Endothelial cell of umbilical vein (primary cell): ENCODE measurements around the gene PLEKHO1. TPM values are rescaled to one million over a fixed set of nuclear protein-coding genes. Genes with fewer than 3 reads are reported as not detected.

Source experiments
- BruUV-seq: library from RNA; stranded (reverse); fragments of 400-500 nt; replicated peaks from 2 replicates; lab custom pipeline; 2021; lab: Mats Ljungman, UMichigan
- CTCF ChIA-PET: fragments of 300-600, 350-600 bp; sonication (Branson Sonifier 250); formaldehyde crosslinking; loops from one replicate; lab custom pipeline; 2021; ENCODE audit warnings: antibody characterized with exemption, inconsistent platforms; lab: Charles Lee
- POLR2A ChIA-PET: fragments of 300-600, 350-600 bp; sonication (Branson Sonifier 250); formaldehyde crosslinking; loops from one replicate; lab custom pipeline; 2021; ENCODE audit warnings: antibody characterized with exemption, inconsistent platforms; lab: Charles Lee
- DNase-seq: peaks from one replicate; pipeline ENCODE4 v3.0.0-alpha.2; 2011; ENCODE audit warnings: low read depth, low spot score
- FAIRE-seq: peaks from 2 replicates; lab custom pipeline; 2011; peaks lifted over from hg19 to GRCh38; lab: Jason Lieb, UNC
- H2AFZ ChIP-seq: 2 replicates; pipeline ENCODE4 v1.6.0; 2012; ENCODE audit warnings: low read depth, low read length, control low read depth, inconsistent platforms
- H3K27ac ChIP-seq: 2 replicates; pipeline ENCODE4 v1.5.1; 2011; ENCODE audit warnings: low read depth, mild to moderate bottlenecking, control low read depth, low read length, moderate library complexity; ENCODE audit not compliant: insufficient read depth
- H3K27me3 ChIP-seq, 2 experiments: 2 replicates each; pipeline versions ENCODE4 v1.6.0 to v1.6.1; 2011; ENCODE audit warnings: low read length in 2 of 2, mixed read lengths in 1 of 2; ENCODE audit not compliant: control insufficient read depth in 2 of 2, insufficient read depth in 2 of 2
- H3K36me3 ChIP-seq, 2 experiments: 2 replicates in 1 of 2; 3 replicates in 1 of 2; pipeline ENCODE4 v1.5.1; 2011; ENCODE audit warnings: low read length in 2 of 2, mild to moderate bottlenecking in 1 of 2, moderate library complexity in 1 of 2; ENCODE audit not compliant: control insufficient read depth in 2 of 2, insufficient read depth in 2 of 2; ENCODE audit errors: extremely low read depth in 1 of 2
- H3K4me1 ChIP-seq: 3 replicates; pipeline ENCODE4 v1.5.1; 2011; ENCODE audit warnings: mild to moderate bottlenecking, low read length; ENCODE audit not compliant: control insufficient read depth, insufficient read depth; ENCODE audit errors: extremely low read depth
- H3K4me2 ChIP-seq: 2 replicates; pipeline ENCODE4 v1.6.1; 2011; ENCODE audit warnings: low read length, control low read depth, mixed read lengths; ENCODE audit not compliant: insufficient read depth
- H3K4me3 ChIP-seq, 3 experiments: fragments of 200-600 bp in 1 of 3; sonication (generic), shearing (Covaris generic) in 1 of 3; replicated peaks in 1 of 3; 2 replicates each; pipeline ENCODE4 v1.5.1; 2011 to 2016; ENCODE audit warnings: control low read depth in 3 of 3, low read length in 3 of 3, mild to moderate bottlenecking in 2 of 3, inconsistent platforms in 1 of 3, low read depth in 1 of 3, moderate library complexity in 1 of 3; ENCODE audit not compliant: insufficient read depth in 1 of 3
- H3K79me2 ChIP-seq: 2 replicates; pipeline ENCODE4 v1.6.0; 2012; ENCODE audit warnings: low read length, inconsistent platforms; ENCODE audit not compliant: control insufficient read depth, insufficient read depth
- H3K9ac ChIP-seq: replicated peaks from 2 replicates; pipeline ENCODE3; 2011; ENCODE audit warnings: low read length, control low read depth; ENCODE audit not compliant: insufficient read depth; ENCODE audit errors: extremely low read depth
- H3K9me1 ChIP-seq: replicated peaks from 3 replicates; pipeline ENCODE4 v1.6.0; 2011; ENCODE audit warnings: mild to moderate bottlenecking, low read length; ENCODE audit not compliant: control insufficient read depth, insufficient read depth; ENCODE audit errors: extremely low read depth
- H3K9me3 ChIP-seq: replicated peaks from 2 replicates; pipeline ENCODE4 v1.5.1; 2012; ENCODE audit warnings: low read length, inconsistent platforms; ENCODE audit not compliant: control insufficient read depth, insufficient read depth
- H4K20me1 ChIP-seq: replicated peaks from 2 replicates; pipeline ENCODE3; 2011; ENCODE audit warnings: mild to moderate bottlenecking, low read length; ENCODE audit not compliant: control insufficient read depth, insufficient read depth; ENCODE audit errors: extremely low read depth
- CTCF ChIP-seq, 2 donors: IDR thresholded peaks; 1 replicate in 1 of 2; 2 replicates in 1 of 2; pipeline ENCODE4 v1.5.1; 2011; ENCODE audit warnings: low read length in 2 of 2, mild to moderate bottlenecking in 2 of 2, moderate library complexity in 2 of 2, control low read depth in 1 of 2, inconsistent platforms in 1 of 2, low read depth in 1 of 2; ENCODE audit not compliant: insufficient read depth in 1 of 2; ENCODE audit errors: extremely low read depth in 1 of 2
- EZH2 ChIP-seq: IDR thresholded peaks from 2 replicates; pipeline ENCODE4 v1.6.1; 2012; ENCODE audit warnings: borderline replicate concordance, low read depth, mild to moderate bottlenecking, moderate library complexity, low read length, inconsistent platforms; ENCODE audit not compliant: severe bottlenecking
- FOS ChIP-seq: IDR thresholded peaks from 2 replicates; pipeline ENCODE4 v1.6.1; 2011; ENCODE audit warnings: mild to moderate bottlenecking, low read length, moderate library complexity, borderline replicate concordance; ENCODE audit not compliant: insufficient read depth
- GATA2 ChIP-seq: IDR thresholded peaks from 2 replicates; pipeline ENCODE4 v1.7.0; 2011; ENCODE audit warnings: low read depth, mild to moderate bottlenecking, moderate library complexity, mixed read lengths, low read length; ENCODE audit not compliant: insufficient read length, insufficient read depth
- JUN ChIP-seq: IDR thresholded peaks from 2 replicates; pipeline ENCODE4 v1.6.1; 2011; ENCODE audit warnings: borderline replicate concordance, low read depth; ENCODE audit not compliant: insufficient read length, insufficient read depth
- MAX ChIP-seq: IDR thresholded peaks from 2 replicates; pipeline ENCODE4 v1.6.1; 2011; ENCODE audit not compliant: insufficient read depth, insufficient read length
- MYC ChIP-seq: IDR thresholded peaks from one replicate; pipeline ENCODE4 v1.6.1; 2011; ENCODE audit warnings: mild to moderate bottlenecking, low read depth, low read length
- POLR2A ChIP-seq: IDR thresholded peaks from 2 replicates; pipeline ENCODE4 v1.6.1; 2012; ENCODE audit warnings: low read depth, mild to moderate bottlenecking, control low read depth, low read length
- POLR2AphosphoS5 ChIP-seq: IDR thresholded peaks from 2 replicates; pipeline ENCODE4 v1.6.1; 2012; ENCODE audit warnings: low read depth, mild to moderate bottlenecking, control low read depth, low read length, moderate library complexity; ENCODE audit not compliant: insufficient read depth
- dilution Hi-C: fragments of 300-500 bp; cut with MboI; formaldehyde crosslinking; loops from one replicate; pipeline ENCODE4 v1.15.0; 2019; ENCODE audit warnings: low sequenced_read_pairs; ENCODE audit not compliant: extremely low pct_ligation_motif_present
- intact Hi-C: fragments of 100-400 bp; cut with micrococcal nuclease; formaldehyde crosslinking; loops from one replicate; pipeline ENCODE4 v1.10.0; 2022
- polyA plus RNA-seq, 4 experiments: library from polyadenylated mRNA; depleted of rRNA in 3 of 4; stranded (reverse) in 3 of 4; unstranded in 1 of 4; fragments of >200 nt; gene quantifications; 2 replicates each; pipeline versions ENCODE4 v1.2.1 to v1.2.3, GENCODE V29; 2011 to 2012; ENCODE audit warnings: missing spikeins in 1 of 4
- total RNA-seq: library from RNA; stranded (reverse); gene quantifications from 2 replicates; pipeline ENCODE4 v1.2.3, GENCODE V29; 2021

PLEKHO1 gene
- total and polyA plus RNA-seq, 2 donors (not counting 3 experiments of a cell fraction or from before 2014, with no cell fraction given) = 59.8 to 101 TPM

- H3K27ac ChIP-seq = no peak overlapping the region
- dilution Hi-C loops = no loop called here
- H3K9ac ChIP-seq = no peak overlapping the region
- intact Hi-C loops = no loop called here
- H2AFZ ChIP-seq = no peak overlapping the region
- H3K9me1 ChIP-seq = no peaks in the 10 kb centered on the region
- H3K9me3 ChIP-seq = no peaks in the 10 kb centered on the region
- peaks cover 35 to 38% of the 10 kb centered on the region in 2 experiments for H3K36me3 ChIP-seq
- no peak for TF ChIP-seq MAX
- TF ChIP-seq GATA2 = no peak
- no peak for TF ChIP-seq FOS
- TF ChIP-seq JUN = no peak
- no peak for TF ChIP-seq POLR2AphosphoS5
- TF ChIP-seq POLR2A = no peak
- TF ChIP-seq EZH2 = no peak
- no peak for TF ChIP-seq CTCF (IDR thresholded peaks at IDR 0.05; ENCODE audit: extremely low read depth in 1 of 2, insufficient read depth in 1 of 2, low read depth in 1 of 2, low read length in 2 of 2)
- TF ChIP-seq MYC = no peak
- no peak overlapping the region for H3K4me2 ChIP-seq
- no peaks in the 10 kb centered on the region for H4K20me1 ChIP-seq
- no TSS peak for BruUV-seq
- CTCF ChIA-PET = interaction anchor here (1.0 to 2.3 kb wide), 4 partner anchors 10 to 82 kb away, joined by 3 to 13 read pairs (median 6); no protein-coding TSS in a partner anchor
- no peak for FAIRE-seq
- H3K4me1 ChIP-seq = peaks cover 57% of the 10 kb centered on the region
- DNase-seq = no peak
- H3K4me3 ChIP-seq = no peak overlapping the region
- H3K79me2 ChIP-seq = peaks cover 20% of the 10 kb centered on the region
- POLR2A ChIA-PET = no interaction called here
- H3K27me3 ChIP-seq = no peaks in the 10 kb centered on the region
These were observed 5.8 kb downstream of the PLEKHO1 start for GRCh38 chr1:150155413-150156071.
